ENCODE results near the gene RPL41.
A peak's percentile ranks its signal among the peaks of the same experiment; 100 is the strongest.
"Not testable (repeated sequence)": the region's sequence is repeated elsewhere in the genome, so short reads cannot be mapped to it uniquely, and the experiment has no call there.

Gene RPL41

DNA sequence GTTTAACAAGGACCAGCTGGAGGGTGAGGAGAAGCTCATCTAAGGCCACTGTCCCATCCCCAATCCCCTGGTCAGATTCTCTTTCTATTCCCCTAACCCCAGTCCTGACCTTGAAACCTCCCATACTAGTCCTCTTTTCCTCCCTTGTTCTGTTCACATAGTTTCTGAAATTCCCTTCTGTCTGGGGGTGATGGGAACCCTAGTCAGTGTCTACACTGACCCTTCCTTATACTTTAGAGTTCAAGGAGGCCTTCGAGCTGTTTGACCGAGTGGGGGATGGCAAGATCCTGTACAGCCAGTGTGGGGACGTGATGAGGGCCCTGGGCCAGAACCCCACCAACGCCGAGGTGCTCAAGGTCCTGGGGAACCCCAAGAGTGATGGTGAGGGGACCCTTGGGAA, 38.4 kb downstream of the RPL41 start:
- Histone ChIP-seq H3K18ac (ENCODE audit: low read length) (no peak overlapping the region), H2BK5ac (ENCODE audit: low read length) (no peak overlapping the region), H3K56ac (ENCODE audit: low read length) (no peak overlapping the region), H3K27ac (ENCODE audit: low read depth, low read length) (no peak overlapping the region), H3K4ac (ENCODE audit: low read depth, low read length) (no peak overlapping the region), H2AK5ac (ENCODE audit: low read length) (no peak overlapping the region), H3K27me3 (ENCODE audit: insufficient read depth, low read length, poor library complexity) (no peaks in the 10 kb centered on the region), H3K36me3 (ENCODE audit: control insufficient read depth, insufficient read depth, low read length) (peaks cover under 1% of the 10 kb centered on the region), H3K23ac (ENCODE audit: low read length) (no peak overlapping the region), H3K4me3 (ENCODE audit: low read length) (no peak overlapping the region), H4K8ac (ENCODE audit: low read depth, low read length) (no peak overlapping the region), H3K9ac (ENCODE audit: low read length) (no peak overlapping the region), H3K79me2 (ENCODE audit: control insufficient read depth, insufficient read depth, low read length) (peaks cover 20% of the 10 kb centered on the region), H4K5ac (ENCODE audit: low read length) (no peak overlapping the region), H3K4me1 (ENCODE audit: control insufficient read depth, low read depth, low read length) (peaks cover 6% of the 10 kb centered on the region), H2BK15ac (replicated peaks; ENCODE audit: low read depth) (no peak overlapping the region), H3K4me2 (ENCODE audit: low read length) (no peak overlapping the region), H3K79me1 (ENCODE audit: low read length) (peaks cover 6% of the 10 kb centered on the region), H2BK120ac (ENCODE audit: low read depth, low read length) (no peak overlapping the region)
- no peak for DNase-seq
- no CpG with 5 or more reads among the region's 5 CpGs for WGBS (ENCODE audit: extremely low coverage, insufficient coverage, low lambda C conversion rate)

DNA sequence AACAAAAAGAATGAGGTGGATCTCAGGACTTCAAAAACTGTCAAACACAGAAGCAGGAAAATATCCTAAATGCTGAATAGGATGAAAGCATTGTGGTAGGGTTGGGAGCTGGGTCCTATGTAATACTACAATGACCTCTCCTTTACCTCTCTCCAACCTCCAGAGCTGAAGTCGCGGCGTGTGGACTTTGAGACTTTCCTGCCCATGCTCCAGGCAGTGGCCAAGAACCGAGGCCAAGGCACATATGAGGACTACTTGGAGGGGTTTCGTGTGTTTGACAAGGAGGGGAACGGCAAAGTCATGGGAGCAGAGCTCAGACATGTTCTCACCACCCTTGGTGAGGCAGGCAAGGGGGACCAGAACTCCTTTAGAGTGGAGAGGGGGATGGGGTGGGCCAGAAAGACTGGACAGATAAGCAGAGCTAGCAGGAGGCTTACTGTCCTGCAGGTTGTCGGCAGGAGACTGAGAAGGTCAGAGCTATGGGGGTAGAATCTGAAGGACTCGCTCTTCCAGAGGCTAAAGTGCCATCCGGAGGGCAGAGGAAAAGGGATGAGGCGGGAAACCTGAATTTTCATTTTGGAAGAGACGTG, 38.9 kb downstream of the RPL41 start:
- peaks cover 11% of the 10 kb centered on the region for H3K4me1 ChIP-seq (ENCODE audit: control insufficient read depth, low read depth, low read length)
- H3K18ac ChIP-seq (ENCODE audit: low read length), result no peak overlapping the region
- no peak overlapping the region for H2BK120ac ChIP-seq (ENCODE audit: low read depth, low read length)
- peaks cover 25% of the 10 kb centered on the region for H3K79me2 ChIP-seq (ENCODE audit: control insufficient read depth, insufficient read depth, low read length)
- no peak overlapping the region for H3K4me2 ChIP-seq (ENCODE audit: low read length)
- no peak overlapping the region for H3K4me3 ChIP-seq (ENCODE audit: low read length)
- H3K27me3 ChIP-seq (ENCODE audit: insufficient read depth, low read length, poor library complexity), result no peaks in the 10 kb centered on the region
- no peak overlapping the region for H3K4ac ChIP-seq (ENCODE audit: low read depth, low read length)
- H2AK5ac ChIP-seq (ENCODE audit: low read length), result no peak overlapping the region
- peaks cover 5% of the 10 kb centered on the region for H3K36me3 ChIP-seq (ENCODE audit: control insufficient read depth, insufficient read depth, low read length)
- H3K79me1 ChIP-seq (ENCODE audit: low read length), result peaks cover 12% of the 10 kb centered on the region
- H3K56ac ChIP-seq (ENCODE audit: low read length), result no peak overlapping the region
- no CpG with 5 or more reads among the region's 11 CpGs for WGBS (ENCODE audit: extremely low coverage, insufficient coverage, low lambda C conversion rate)
- no peak overlapping the region for H4K8ac ChIP-seq (ENCODE audit: low read depth, low read length)
- no peak overlapping the region for H4K5ac ChIP-seq (ENCODE audit: low read length)
- no peak overlapping the region for H2BK5ac ChIP-seq (ENCODE audit: low read length)
- no peak overlapping the region for H3K27ac ChIP-seq (ENCODE audit: low read depth, low read length)
- no peak overlapping the region for H3K9ac ChIP-seq (ENCODE audit: low read length)
- H2BK15ac ChIP-seq (replicated peaks; ENCODE audit: low read depth), result no peak overlapping the region
- H3K23ac ChIP-seq (ENCODE audit: low read length), result no peak overlapping the region
- no peak for DNase-seq

DNA sequence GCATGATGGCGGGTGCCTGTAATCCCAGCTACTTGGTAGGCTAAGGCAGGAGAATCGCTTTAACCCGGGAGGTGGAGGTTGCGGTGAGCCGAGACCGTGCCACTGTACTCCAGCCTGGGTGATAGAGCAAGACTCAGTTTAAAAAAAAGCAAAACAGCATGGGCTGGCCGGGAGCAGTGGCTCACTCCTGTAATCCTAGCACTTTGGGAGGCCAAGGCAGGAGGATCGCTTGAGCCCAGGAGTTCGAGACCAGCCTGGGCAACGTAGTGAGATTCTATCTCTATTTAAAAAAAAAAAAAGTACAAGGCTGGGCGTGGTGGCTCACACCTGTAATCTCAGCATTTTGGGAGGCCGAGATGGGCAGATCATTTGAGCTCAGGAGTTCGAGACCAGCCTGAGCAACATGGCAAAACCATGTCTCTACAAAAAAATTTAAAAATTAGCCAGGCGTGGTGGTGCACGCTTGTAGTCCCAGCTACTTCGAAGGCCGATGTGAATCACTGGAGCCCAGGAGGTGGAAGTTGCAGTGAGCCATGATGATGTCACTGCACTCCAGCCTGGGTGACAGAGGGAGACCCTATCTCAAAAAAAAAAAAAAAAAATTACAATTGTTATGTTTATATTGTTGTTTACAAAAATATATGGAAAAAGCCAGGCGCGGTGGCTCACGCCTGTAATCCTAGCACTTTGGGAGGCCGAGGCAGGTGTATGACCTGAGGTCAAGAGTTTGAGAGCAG, 40.2 kb downstream of the RPL41 start:
- not testable (repeated sequence) for DNase-seq; H2BK120ac ChIP-seq (ENCODE audit: low read depth, low read length); H3K18ac ChIP-seq (ENCODE audit: low read length); H2BK15ac ChIP-seq (replicated peaks; ENCODE audit: low read depth); H3K4me2 ChIP-seq (ENCODE audit: low read length); H3K4ac ChIP-seq (ENCODE audit: low read depth, low read length); H2AK5ac ChIP-seq (ENCODE audit: low read length); H3K27me3 ChIP-seq (ENCODE audit: insufficient read depth, low read length, poor library complexity); H4K8ac ChIP-seq (ENCODE audit: low read depth, low read length); H3K36me3 ChIP-seq (ENCODE audit: control insufficient read depth, insufficient read depth, low read length); H3K23ac ChIP-seq (ENCODE audit: low read length); H4K5ac ChIP-seq (ENCODE audit: low read length); H2BK5ac ChIP-seq (ENCODE audit: low read length); H3K4me3 ChIP-seq (ENCODE audit: low read length)
- no CpG with 5 or more reads among the region's 21 CpGs for WGBS (ENCODE audit: extremely low coverage, insufficient coverage, low lambda C conversion rate)
- Histone ChIP-seq H3K4me1 (ENCODE audit: control insufficient read depth, low read depth, low read length) (peaks cover 14% of the 10 kb centered on the region), H3K79me2 (ENCODE audit: control insufficient read depth, insufficient read depth, low read length) (peaks cover 31% of the 10 kb centered on the region), H3K9ac (ENCODE audit: low read length) (peak overlapping the region; percentile 87), H3K56ac (ENCODE audit: low read length) (peak overlapping the region; percentile 94), H3K27ac (ENCODE audit: low read depth, low read length) (peak overlapping the region; percentile 65), H3K79me1 (ENCODE audit: low read length) (peaks cover 12% of the 10 kb centered on the region)

DNA sequence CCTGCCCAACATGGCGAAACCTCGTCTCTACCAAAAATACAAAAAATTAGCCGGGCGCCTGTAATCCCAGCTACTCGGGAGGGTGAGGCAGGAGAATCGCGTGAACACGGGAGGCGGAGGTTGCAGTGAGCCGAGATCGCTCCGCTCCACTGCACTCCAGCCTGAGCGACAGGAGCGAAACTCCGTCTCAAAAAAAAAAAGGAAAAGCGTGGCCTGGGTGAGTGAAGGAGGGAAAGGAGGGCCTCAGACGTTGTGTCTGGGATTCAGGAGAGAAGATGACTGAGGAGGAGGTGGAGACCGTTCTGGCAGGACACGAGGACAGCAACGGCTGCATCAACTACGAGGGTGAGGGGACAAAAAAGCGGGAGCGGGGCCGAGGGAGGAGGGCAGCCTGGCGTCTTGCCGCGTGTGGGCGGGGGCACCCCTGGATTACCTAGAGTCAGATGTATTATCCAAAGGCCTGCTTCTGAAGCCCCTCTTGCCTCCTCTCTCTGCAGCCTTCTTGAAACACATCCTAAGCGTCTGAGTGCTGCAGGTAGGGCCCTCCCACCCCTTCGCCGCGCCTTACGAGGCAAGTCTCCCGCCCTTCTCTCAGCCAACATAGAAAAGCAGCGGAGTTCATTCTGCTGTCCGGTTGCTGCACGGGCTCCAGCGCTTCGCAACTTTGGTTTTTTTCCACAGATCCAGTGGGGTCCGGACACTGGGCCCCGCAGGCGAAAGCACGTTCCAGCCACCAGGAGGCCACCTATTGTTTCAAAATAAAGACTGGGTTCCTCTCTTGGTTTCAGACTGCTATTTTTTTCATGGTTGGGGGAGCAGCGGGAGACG, 41.0 kb downstream of the RPL41 start:
- no peak overlapping the region for H2BK120ac ChIP-seq (ENCODE audit: low read depth, low read length)
- peak overlapping the region; percentile 23 for H2BK5ac ChIP-seq (ENCODE audit: low read length)
- H3K9ac ChIP-seq (ENCODE audit: low read length), result peak overlapping the region; percentile 87
- H3K27ac ChIP-seq (ENCODE audit: low read depth, low read length), result peak overlapping the region; percentile 65
- no peaks in the 10 kb centered on the region for H3K27me3 ChIP-seq (ENCODE audit: insufficient read depth, low read length, poor library complexity)
- H3K4ac ChIP-seq (ENCODE audit: low read depth, low read length), result peak overlapping the region; percentile 85
- no peak overlapping the region for H2BK15ac ChIP-seq (replicated peaks; ENCODE audit: low read depth)
- H3K4me3 ChIP-seq (ENCODE audit: low read length), result peak overlapping the region; percentile 27
- H4K5ac ChIP-seq (ENCODE audit: low read length), result no peak overlapping the region
- peaks cover 13% of the 10 kb centered on the region for H3K79me1 ChIP-seq (ENCODE audit: low read length)
- H3K18ac ChIP-seq (ENCODE audit: low read length), result peak overlapping the region; percentile 73
- H3K56ac ChIP-seq (ENCODE audit: low read length), result peak overlapping the region; percentile 94
- peak overlapping the region; percentile 74 for H3K23ac ChIP-seq (ENCODE audit: low read length)
- peaks cover 18% of the 10 kb centered on the region for H3K4me1 ChIP-seq (ENCODE audit: control insufficient read depth, low read depth, low read length)
- no peak overlapping the region for H2AK5ac ChIP-seq (ENCODE audit: low read length)
- peaks cover 11% of the 10 kb centered on the region for H3K36me3 ChIP-seq (ENCODE audit: control insufficient read depth, insufficient read depth, low read length)
- H4K8ac ChIP-seq (ENCODE audit: low read depth, low read length), result no peak overlapping the region
- peak; percentile 96 for DNase-seq
- H3K79me2 ChIP-seq (ENCODE audit: control insufficient read depth, insufficient read depth, low read length), result peaks cover 31% of the 10 kb centered on the region
- peak overlapping the region; percentile 46 for H3K4me2 ChIP-seq (ENCODE audit: low read length)
- no CpG with 5 or more reads among the region's 45 CpGs for WGBS (ENCODE audit: extremely low coverage, insufficient coverage, low lambda C conversion rate)

DNA sequence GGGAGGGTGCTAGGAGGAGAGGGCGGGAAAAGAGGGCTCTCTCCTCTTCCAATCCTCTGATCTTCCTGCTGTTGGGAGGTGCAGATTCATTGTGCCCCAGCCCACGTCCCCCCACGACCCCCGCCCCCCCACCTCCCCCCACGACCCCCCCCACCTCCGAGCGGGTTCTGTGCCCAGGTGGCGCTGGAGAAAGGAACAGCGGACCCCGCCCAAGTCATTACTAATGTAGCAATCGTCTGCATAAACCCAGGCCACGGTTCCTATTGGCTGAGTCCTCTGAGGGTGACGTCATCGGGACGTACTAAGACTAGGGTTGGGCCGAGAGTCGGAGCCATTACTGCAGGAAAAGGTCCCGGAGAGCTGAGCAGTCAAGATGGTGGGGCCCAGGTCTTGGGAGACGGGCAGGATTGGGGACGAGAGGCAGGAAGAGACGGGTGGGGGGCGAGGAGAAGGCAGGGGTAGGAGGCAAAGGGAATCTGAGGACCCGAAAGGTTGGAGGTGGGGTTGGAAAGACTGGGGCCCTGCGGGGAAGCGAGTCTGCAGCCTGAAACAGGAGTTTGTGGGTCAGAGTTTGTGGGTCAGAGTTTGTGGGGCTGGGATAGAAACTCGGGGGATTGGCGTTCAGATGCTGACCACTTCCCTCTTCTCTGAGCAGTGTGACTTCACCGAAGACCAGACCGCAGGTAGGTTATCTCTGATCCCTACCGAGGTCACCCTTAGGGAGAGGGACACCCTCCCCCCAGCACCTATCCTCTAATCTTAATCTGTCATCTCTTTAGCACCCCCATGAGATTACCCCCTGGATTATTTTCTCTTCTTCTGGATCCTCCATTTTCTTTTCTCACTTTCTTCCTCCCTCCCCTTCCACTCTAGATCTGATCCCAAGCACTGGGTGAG, 41.8 kb downstream of the RPL41 start, which contains the start of gene MYL6:
Gene MYL6 (plus strand): TSS at position 331 of the 897 bp plus-strand sequence. CDS start 43 bp downstream, at position 374.
- Histone ChIP-seq H3K4me3 (ENCODE audit: low read length) (peak within 1 kb of the TSS; percentile 99), H3K4me2 (ENCODE audit: low read length) (peak within 1 kb of the TSS; percentile 95), H3K9ac (ENCODE audit: low read length) (peak within 1 kb of the TSS; percentile 100), H4K8ac (ENCODE audit: low read depth, low read length) (no peak within 1 kb of the TSS), H3K23ac (ENCODE audit: low read length) (peak within 1 kb of the TSS; percentile 97), H3K56ac (ENCODE audit: low read length) (peak within 1 kb of the TSS; percentile 100), H2AK5ac (ENCODE audit: low read length) (peak within 1 kb of the TSS; percentile 92), H4K5ac (ENCODE audit: low read length) (peak within 1 kb of the TSS; percentile 51), H3K27me3 (ENCODE audit: insufficient read depth, low read length, poor library complexity) (no peaks in the 10 kb centered on the region), H2BK15ac (replicated peaks; ENCODE audit: low read depth) (no peak within 1 kb of the TSS), H3K4ac (ENCODE audit: low read depth, low read length) (peak within 1 kb of the TSS; percentile 99), H2BK120ac (ENCODE audit: low read depth, low read length) (no peak within 1 kb of the TSS), H3K79me2 (ENCODE audit: control insufficient read depth, insufficient read depth, low read length) (peaks cover 30% of the 10 kb centered on the region), H3K79me1 (ENCODE audit: low read length) (peaks cover 12% of the 10 kb centered on the region), H2BK5ac (ENCODE audit: low read length) (peak within 1 kb of the TSS; percentile 95), H3K27ac (ENCODE audit: low read depth, low read length) (peak within 1 kb of the TSS; percentile 83), H3K4me1 (ENCODE audit: control insufficient read depth, low read depth, low read length) (peaks cover 19% of the 10 kb centered on the region), H3K36me3 (ENCODE audit: control insufficient read depth, insufficient read depth, low read length) (peaks cover 14% of the 10 kb centered on the region), H3K18ac (ENCODE audit: low read length) (peak within 1 kb of the TSS; percentile 85)
- DNase-seq, result peak; percentile 99
- no CpG with 5 or more reads among the region's 30 CpGs for WGBS (ENCODE audit: extremely low coverage, insufficient coverage, low lambda C conversion rate)

All from mesendoderm (in vitro differentiated cells).